ENCODE results near the gene UMPS.
"Not testable (repeated sequence)": the region's sequence is repeated elsewhere in the genome, so short reads cannot be mapped to it uniquely, and the experiment has no call there.

UMPS gene

DNA sequence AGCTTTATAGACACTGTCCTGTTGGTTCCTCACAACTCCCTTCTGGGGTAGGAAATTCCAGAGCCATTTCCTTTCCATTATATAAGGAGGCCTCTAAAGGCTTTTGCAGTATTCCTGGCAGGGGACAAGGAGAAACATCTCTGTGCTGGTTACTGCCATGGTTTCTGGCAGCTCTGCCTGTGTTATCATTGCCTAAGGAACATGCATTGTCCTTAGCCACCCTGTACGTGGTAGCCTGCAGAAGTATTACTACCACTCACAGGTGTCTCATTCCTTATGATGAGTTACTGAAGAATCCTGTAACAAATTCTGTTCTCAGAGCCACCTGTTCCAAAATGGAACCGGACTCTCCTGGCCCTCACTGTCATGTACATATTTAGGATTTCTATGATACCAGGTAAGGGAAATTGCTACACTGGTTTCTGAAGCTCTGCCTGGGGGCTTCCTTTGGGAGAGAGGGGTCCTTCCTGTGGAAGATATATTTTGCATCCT is 58.0 kb downstream of the UMPS start:
- Histone ChIP-seq H2AFZ (ENCODE audit: low read length, unreplicated experiment) (no peak overlapping the region), H3K27ac (ENCODE audit: low read depth, low read length) (no peak overlapping the region), H3K79me2 (ENCODE audit: control insufficient read depth, insufficient read depth, low read length, unreplicated experiment) (peaks cover 10% of the 10 kb centered on the region), H3K27me3 (ENCODE audit: insufficient read depth, low read length) (no peaks in the 10 kb centered on the region), H3K4me1 (ENCODE audit: control insufficient read depth, insufficient read depth, low read length, unreplicated experiment) (peaks cover 38% of the 10 kb centered on the region), H3K4me3 (ENCODE audit: low read depth, low read length) (no peak overlapping the region), H3K36me3 (ENCODE audit: insufficient read depth, low read length) (peaks cover 7% of the 10 kb centered on the region; the same call in 1 of the 2 replicates)

DNA sequence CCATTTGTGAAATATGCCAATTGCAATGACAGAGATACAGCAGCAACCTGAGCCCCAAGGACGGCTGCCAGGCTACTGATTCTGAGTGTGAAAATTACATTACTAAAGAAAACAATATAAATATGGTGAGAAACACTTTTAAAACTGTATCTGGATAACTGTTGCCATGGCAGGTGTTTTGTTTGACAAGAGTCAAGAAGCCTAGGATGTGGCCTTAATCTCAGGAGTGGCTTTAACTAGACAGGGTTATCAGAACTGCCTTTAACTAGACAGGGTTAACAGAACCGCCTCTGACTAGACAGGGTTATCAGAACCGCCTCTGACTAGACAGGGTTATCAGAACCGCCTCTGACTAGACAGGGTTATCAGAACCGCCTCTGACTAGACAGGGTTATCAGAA is 58.9 kb downstream of the UMPS start:
- Histone ChIP-seq H3K4me1 (ENCODE audit: control insufficient read depth, insufficient read depth, low read length, unreplicated experiment) (peaks cover 46% of the 10 kb centered on the region), H3K36me3 (ENCODE audit: insufficient read depth, low read length) (peaks cover 12% of the 10 kb centered on the region; the same call in 1 of the 2 replicates), H3K79me2 (ENCODE audit: control insufficient read depth, insufficient read depth, low read length, unreplicated experiment) (peaks cover 10% of the 10 kb centered on the region)
- H3K27ac ChIP-seq (ENCODE audit: low read depth, low read length); H2AFZ ChIP-seq (ENCODE audit: low read length, unreplicated experiment); H3K4me3 ChIP-seq (ENCODE audit: low read depth, low read length); H3K27me3 ChIP-seq (ENCODE audit: insufficient read depth, low read length): not testable (repeated sequence)

DNA sequence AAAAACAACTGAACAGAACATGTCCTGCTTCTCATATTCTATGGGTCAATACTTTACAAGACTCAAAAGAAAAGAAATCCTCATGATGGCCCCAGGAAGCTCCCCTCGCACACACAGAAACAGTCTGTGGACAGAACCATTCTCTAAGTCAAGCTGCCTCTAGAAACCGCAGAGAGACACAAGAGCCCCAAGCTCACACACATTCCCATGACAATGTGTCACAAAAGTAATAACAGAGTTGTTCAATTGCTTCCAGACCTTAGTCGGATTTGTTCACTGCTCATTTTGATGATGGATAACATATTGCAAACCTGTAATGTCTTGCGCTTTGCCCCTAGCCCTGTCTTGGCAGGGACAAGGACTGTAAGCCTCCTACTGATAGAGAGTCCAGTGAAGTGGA is 60.9 kb downstream of the UMPS start:
- H3K27ac ChIP-seq (ENCODE audit: low read depth, low read length), result peak overlapping the region; percentile 88
- H3K79me2 ChIP-seq (ENCODE audit: control insufficient read depth, insufficient read depth, low read length, unreplicated experiment), result peaks cover 10% of the 10 kb centered on the region
- H3K4me1 ChIP-seq (ENCODE audit: control insufficient read depth, insufficient read depth, low read length, unreplicated experiment), result peaks cover 46% of the 10 kb centered on the region
- H3K27me3 ChIP-seq (ENCODE audit: insufficient read depth, low read length), result no peaks in the 10 kb centered on the region
- H3K4me3 ChIP-seq (ENCODE audit: low read depth, low read length), result no peak overlapping the region
- H2AFZ ChIP-seq (ENCODE audit: low read length, unreplicated experiment), result no peak overlapping the region
- H3K36me3 ChIP-seq (ENCODE audit: insufficient read depth, low read length), result peaks cover 16% of the 10 kb centered on the region; the same call in 1 of the 2 replicates

DNA sequence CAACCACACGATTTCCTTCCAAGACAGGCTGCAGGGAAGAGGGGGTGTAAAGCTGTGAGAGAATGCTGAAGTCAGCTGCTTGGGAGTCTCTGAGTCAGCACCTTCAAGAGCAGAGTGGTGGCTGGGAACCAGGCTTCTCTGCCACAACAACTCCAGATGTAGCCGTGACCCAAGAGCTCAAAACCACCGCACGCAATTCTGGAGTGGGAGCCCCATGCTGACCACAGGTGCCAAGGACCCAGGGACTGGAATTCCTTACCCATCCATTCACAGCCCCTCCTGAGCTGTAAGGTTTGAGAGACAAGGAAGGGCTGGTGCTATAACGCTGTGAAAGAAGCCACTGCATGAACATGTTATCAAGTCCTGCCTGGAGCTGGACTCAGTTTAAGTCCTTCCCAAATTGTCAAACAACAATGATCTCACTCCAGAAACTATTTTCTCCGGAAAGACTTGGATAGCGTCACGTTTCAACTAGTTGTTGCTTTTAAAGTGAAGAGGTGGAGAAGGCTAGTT is 61.4 kb downstream of the UMPS start:
- Histone ChIP-seq H3K27ac (ENCODE audit: low read depth, low read length) (peak overlapping the region; percentile 88), H3K4me1 (ENCODE audit: control insufficient read depth, insufficient read depth, low read length, unreplicated experiment) (peaks cover 42% of the 10 kb centered on the region), H3K4me3 (ENCODE audit: low read depth, low read length) (no peak overlapping the region), H3K36me3 (ENCODE audit: insufficient read depth, low read length) (peaks cover 16% of the 10 kb centered on the region; the same call in 1 of the 2 replicates), H3K27me3 (ENCODE audit: insufficient read depth, low read length) (no peaks in the 10 kb centered on the region), H3K79me2 (ENCODE audit: control insufficient read depth, insufficient read depth, low read length, unreplicated experiment) (peaks cover 10% of the 10 kb centered on the region), H2AFZ (ENCODE audit: low read length, unreplicated experiment) (no peak overlapping the region)

DNA sequence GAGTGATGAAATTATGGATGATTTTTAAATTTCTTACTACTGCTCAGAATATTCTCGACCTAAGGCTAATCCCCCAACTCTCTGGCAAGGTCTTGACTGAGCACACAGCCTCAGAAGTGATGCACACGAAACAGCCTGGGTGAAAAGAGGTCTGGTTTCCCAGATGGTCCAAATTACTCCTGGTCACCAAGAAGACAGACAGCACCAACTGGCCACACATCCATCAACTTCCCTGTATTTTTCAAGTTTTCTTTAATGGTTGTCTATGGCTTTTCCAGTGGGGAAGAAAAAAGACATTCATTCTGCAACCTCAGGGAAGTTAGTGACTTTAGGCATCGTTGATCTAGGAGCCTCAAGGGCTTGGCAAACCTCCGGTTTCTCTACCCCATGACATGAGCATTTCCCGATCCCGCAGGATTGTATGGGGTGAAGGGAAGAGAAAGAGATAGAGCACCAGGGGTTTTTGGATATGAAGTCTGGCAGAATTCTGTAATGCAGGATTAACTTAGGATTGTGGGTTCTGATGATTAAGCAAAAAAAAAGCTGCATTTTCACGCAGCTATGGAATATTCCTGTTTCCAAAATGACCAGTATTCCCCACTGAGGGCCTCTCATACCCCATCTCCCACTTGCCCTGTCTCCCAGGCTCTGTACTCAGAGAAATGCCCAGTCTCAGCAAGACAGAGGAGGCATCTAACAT is 62.2 kb downstream of the UMPS start:
- Histone ChIP-seq H3K4me3 (ENCODE audit: low read depth, low read length) (0 out of 2 replicates have a peak overlapping the region, but pooled peaks have one; percentile 24), H2AFZ (ENCODE audit: low read length, unreplicated experiment) (no peak overlapping the region), H3K36me3 (ENCODE audit: insufficient read depth, low read length) (peaks cover 16% of the 10 kb centered on the region; the same call in 1 of the 2 replicates), H3K27me3 (ENCODE audit: insufficient read depth, low read length) (no peaks in the 10 kb centered on the region), H3K4me1 (ENCODE audit: control insufficient read depth, insufficient read depth, low read length, unreplicated experiment) (peaks cover 34% of the 10 kb centered on the region), H3K79me2 (ENCODE audit: control insufficient read depth, insufficient read depth, low read length, unreplicated experiment) (peaks cover 10% of the 10 kb centered on the region), H3K27ac (ENCODE audit: low read depth, low read length) (peak overlapping the region; percentile 88)

DNA sequence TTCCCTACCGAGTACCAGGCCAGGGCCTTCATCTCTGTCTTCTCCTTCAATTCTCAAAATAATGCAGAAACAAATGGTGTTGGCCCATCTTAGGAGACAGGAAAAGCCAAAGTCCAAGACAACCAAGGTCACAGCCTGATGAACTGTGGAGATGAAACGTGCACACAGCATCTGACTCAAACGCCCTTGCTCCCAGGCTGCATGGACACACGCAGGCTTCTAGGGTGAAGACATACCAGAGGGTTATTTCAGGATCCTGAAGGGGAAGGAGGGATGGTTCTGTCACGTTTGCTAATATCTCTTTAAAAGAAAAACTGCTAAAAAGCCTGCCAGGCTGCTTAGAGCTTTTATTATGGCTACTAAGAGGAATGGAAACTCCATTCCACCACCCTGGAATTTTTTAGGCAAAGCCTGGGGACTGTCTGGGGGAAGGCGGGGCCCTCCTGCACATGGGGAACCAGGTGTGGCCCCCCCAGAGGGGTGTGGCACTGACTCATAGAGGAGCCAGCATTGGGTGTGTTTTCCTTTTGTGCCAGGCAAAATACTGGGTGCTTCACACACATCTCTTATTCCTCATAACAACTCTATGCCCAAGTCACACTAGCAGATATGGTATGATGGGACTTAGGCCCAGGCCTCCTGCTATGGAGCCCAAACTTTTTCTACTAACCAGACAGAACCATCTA is 62.9 kb downstream of the UMPS start:
- peaks cover 16% of the 10 kb centered on the region; the same call in 1 of the 2 replicates for H3K36me3 ChIP-seq (ENCODE audit: insufficient read depth, low read length)

DNA sequence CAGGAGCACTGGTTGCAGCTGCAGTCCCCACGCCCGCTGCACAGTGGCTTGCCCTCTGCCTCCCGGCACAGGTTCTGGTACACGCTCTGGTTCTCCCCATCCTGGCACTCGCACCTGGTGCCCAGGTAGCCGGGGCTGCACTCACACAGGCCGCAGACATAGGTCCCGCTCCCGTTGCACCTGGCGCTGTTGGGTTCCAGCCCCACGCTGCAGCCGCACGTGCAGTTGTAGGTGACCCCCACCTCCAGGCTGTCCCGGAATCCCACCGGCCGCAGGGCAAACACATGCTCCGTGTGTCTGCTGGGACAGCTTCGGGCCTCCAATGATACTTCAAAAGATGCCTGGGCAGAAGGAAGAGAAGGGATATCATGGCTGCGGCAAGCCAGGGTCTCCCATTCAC is 66.2 kb downstream of the UMPS start:
- Histone ChIP-seq H3K4me1 (ENCODE audit: control insufficient read depth, insufficient read depth, low read length, unreplicated experiment) (peaks cover 34% of the 10 kb centered on the region), H2AFZ (ENCODE audit: low read length, unreplicated experiment) (no peak overlapping the region), H3K79me2 (ENCODE audit: control insufficient read depth, insufficient read depth, low read length, unreplicated experiment) (no peaks in the 10 kb centered on the region), H3K27ac (ENCODE audit: low read depth, low read length) (no peak overlapping the region), H3K27me3 (ENCODE audit: insufficient read depth, low read length) (no peaks in the 10 kb centered on the region), H3K4me3 (ENCODE audit: low read depth, low read length) (no peak overlapping the region), H3K36me3 (ENCODE audit: insufficient read depth, low read length) (peaks cover 16% of the 10 kb centered on the region; the same call in 1 of the 2 replicates)

More for the DNA sequence above, 62.9 kb downstream of the UMPS start:
- Histone ChIP-seq H2AFZ (ENCODE audit: low read length, unreplicated experiment) (no peak overlapping the region), H3K27me3 (ENCODE audit: insufficient read depth, low read length) (no peaks in the 10 kb centered on the region), H3K79me2 (ENCODE audit: control insufficient read depth, insufficient read depth, low read length, unreplicated experiment) (peaks cover 10% of the 10 kb centered on the region), H3K4me3 (ENCODE audit: low read depth, low read length) (0 out of 2 replicates have a peak overlapping the region, but pooled peaks have one; percentile 24), H3K27ac (ENCODE audit: low read depth, low read length) (peak overlapping the region; percentile 88), H3K4me1 (ENCODE audit: control insufficient read depth, insufficient read depth, low read length, unreplicated experiment) (peaks cover 33% of the 10 kb centered on the region)

DNA sequence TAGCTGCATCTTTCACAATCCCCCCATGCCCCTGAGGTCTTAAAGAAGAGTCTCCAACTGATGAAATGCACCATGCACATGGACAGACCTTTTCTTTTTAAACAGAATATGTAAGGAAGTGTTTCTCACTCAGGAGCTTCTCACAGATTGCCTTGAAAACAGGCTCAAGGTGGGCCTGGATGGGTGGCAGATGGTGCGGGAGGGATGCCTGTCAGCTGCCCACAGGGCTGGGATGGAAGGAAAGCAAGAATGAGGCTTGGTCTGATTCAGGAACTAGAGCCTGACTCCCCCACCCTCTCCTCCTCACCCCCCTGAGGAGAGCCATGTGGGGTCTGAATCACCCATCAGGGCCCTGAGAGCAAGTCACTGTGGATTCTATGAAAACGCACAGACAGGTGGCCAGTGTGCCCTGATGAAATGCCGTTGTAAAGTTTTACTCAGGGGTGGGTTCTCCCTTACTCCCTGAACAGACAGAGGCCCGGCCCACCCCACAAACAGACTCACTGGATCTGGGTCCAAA is 67.2 kb downstream of the UMPS start:
- peaks cover 24% of the 10 kb centered on the region for H3K4me1 ChIP-seq (ENCODE audit: control insufficient read depth, insufficient read depth, low read length, unreplicated experiment)
- H3K36me3 ChIP-seq (ENCODE audit: insufficient read depth, low read length), result peaks cover 18% of the 10 kb centered on the region; the same call in 1 of the 2 replicates
- no peak overlapping the region for H2AFZ ChIP-seq (ENCODE audit: low read length, unreplicated experiment)
- no peak overlapping the region for H3K27ac ChIP-seq (ENCODE audit: low read depth, low read length)
- H3K27me3 ChIP-seq (ENCODE audit: insufficient read depth, low read length), result no peaks in the 10 kb centered on the region
- H3K79me2 ChIP-seq (ENCODE audit: control insufficient read depth, insufficient read depth, low read length, unreplicated experiment), result no peaks in the 10 kb centered on the region
- H3K4me3 ChIP-seq (ENCODE audit: low read depth, low read length), result no peak overlapping the region

Measured in ACC112 (cell line).